GM18508 (cell line): ENCODE results near the gene LRRC57.

ENCODE experiments used
- ATAC-seq: cut with Tn5 transposase; IDR thresholded peaks from one replicate; pipeline ENCODE4 v1.9.1; 2021; ENCODE audit warnings: moderate number of reproducible peaks; ENCODE audit not compliant: insufficient read depth, unreplicated experiment

LRRC57 gene

GRCh38 chr15:42493679-42494078 lies 54.9 kb downstream of the LRRC57 start:
- ATAC-seq, result no peak

- ATAC-seq, result no peak
Measured at GRCh38 chr15:42491539-42492225, 56.9 kb downstream of the LRRC57 start.

- ATAC-seq, result peak; percentile 42
Measured at GRCh38 chr15:42490671-42491538, 57.7 kb downstream of the LRRC57 start, which contains the start of gene ZNF106. Gene ZNF106, minus strand, starts transcription at chr15:42491141. Its CDS starts 18,852 bp downstream, at chr15:42472289.

GRCh38 chr15:42490291-42490670 lies 58.3 kb downstream of the LRRC57 start:
- ATAC-seq, result no peak
